ENCODE results near the gene TRIOBP.
"Not testable (repeated sequence)": the region's sequence is repeated elsewhere in the genome, so short reads cannot be mapped to it uniquely, and the experiment has no call there.

TRIOBP gene

GRCh38 chr22:37775785-37776638, 79.2 kb downstream of the TRIOBP start:
- H3K4me3 Mint-ChIP-seq, result no peak overlapping the region
- no peaks in the 10 kb centered on the region for H3K4me1 Mint-ChIP-seq (ENCODE audit: low read depth)
- no peaks in the 10 kb centered on the region for H3K27me3 Mint-ChIP-seq
- peaks cover 8% of the 10 kb centered on the region for H3K36me3 Mint-ChIP-seq (ENCODE audit: low read depth)
- H3K9me3 Mint-ChIP-seq, result no peaks in the 10 kb centered on the region
- H3K27ac Mint-ChIP-seq, result no peak overlapping the region

GRCh38 chr22:37776639-37777005, 79.8 kb downstream of the TRIOBP start:
- Mint-ChIP-seq H3K4me3 (no peak overlapping the region), H3K4me1 (ENCODE audit: low read depth) (no peaks in the 10 kb centered on the region)

GRCh38 chr22:37777122-37777687, 80.4 kb downstream of the TRIOBP start:
- Mint-ChIP-seq H3K27me3 (no peaks in the 10 kb centered on the region), H3K9me3 (no peaks in the 10 kb centered on the region), H3K4me1 (ENCODE audit: low read depth) (no peaks in the 10 kb centered on the region), H3K4me3 (no peak overlapping the region), H3K27ac (no peak overlapping the region), H3K36me3 (ENCODE audit: low read depth) (peaks cover 8% of the 10 kb centered on the region)

More at GRCh38 chr22:37776639-37777005, 79.8 kb downstream of the TRIOBP start:
- Mint-ChIP-seq H3K27me3 (no peaks in the 10 kb centered on the region), H3K36me3 (ENCODE audit: low read depth) (peaks cover 8% of the 10 kb centered on the region), H3K9me3 (no peaks in the 10 kb centered on the region), H3K27ac (no peak overlapping the region)

GRCh38 chr22:37778370-37779009, 81.6 kb downstream of the TRIOBP start:
- no peaks in the 10 kb centered on the region for H3K9me3 Mint-ChIP-seq
- no peaks in the 10 kb centered on the region for H3K27me3 Mint-ChIP-seq
- no peak overlapping the region for H3K27ac Mint-ChIP-seq
- no peak overlapping the region for H3K4me3 Mint-ChIP-seq
- H3K4me1 Mint-ChIP-seq (ENCODE audit: low read depth), result no peaks in the 10 kb centered on the region
- H3K36me3 Mint-ChIP-seq (ENCODE audit: low read depth), result peaks cover 4% of the 10 kb centered on the region

- no peak overlapping the region for H3K27ac Mint-ChIP-seq
- H3K27me3 Mint-ChIP-seq, result no peaks in the 10 kb centered on the region
- no peaks in the 10 kb centered on the region for H3K4me1 Mint-ChIP-seq (ENCODE audit: low read depth)
Observed at GRCh38 chr22:37781434-37782059, 84.7 kb downstream of the TRIOBP start.

GRCh38 chr22:37782340-37783168, 85.7 kb downstream of the TRIOBP start:
- H3K9me3 Mint-ChIP-seq, result no peaks in the 10 kb centered on the region
- no peaks in the 10 kb centered on the region for H3K4me1 Mint-ChIP-seq (ENCODE audit: low read depth)
- no peaks in the 10 kb centered on the region for H3K27me3 Mint-ChIP-seq
- H3K36me3 Mint-ChIP-seq (ENCODE audit: low read depth), result no peaks in the 10 kb centered on the region
- no peak overlapping the region for H3K27ac Mint-ChIP-seq
- H3K4me3 Mint-ChIP-seq, result no peak overlapping the region

More at GRCh38 chr22:37781434-37782059, 84.7 kb downstream of the TRIOBP start:
- H3K4me3 Mint-ChIP-seq, result no peak overlapping the region
- H3K9me3 Mint-ChIP-seq, result no peaks in the 10 kb centered on the region
- H3K36me3 Mint-ChIP-seq (ENCODE audit: low read depth), result no peaks in the 10 kb centered on the region

GRCh38 chr22:37784829-37785495, 88.1 kb downstream of the TRIOBP start:
- no peak overlapping the region for H3K4me3 Mint-ChIP-seq
- no peaks in the 10 kb centered on the region for H3K36me3 Mint-ChIP-seq (ENCODE audit: low read depth)
- H3K27ac Mint-ChIP-seq, result no peak overlapping the region
- H3K4me1 Mint-ChIP-seq (ENCODE audit: low read depth), result no peaks in the 10 kb centered on the region
- H3K27me3 Mint-ChIP-seq, result no peaks in the 10 kb centered on the region
- no peaks in the 10 kb centered on the region for H3K9me3 Mint-ChIP-seq

- Mint-ChIP-seq H3K4me1 (ENCODE audit: low read depth) (no peaks in the 10 kb centered on the region), H3K36me3 (ENCODE audit: low read depth) (no peaks in the 10 kb centered on the region), H3K27me3 (no peaks in the 10 kb centered on the region), H3K4me3 (no peak overlapping the region), H3K9me3 (no peaks in the 10 kb centered on the region), H3K27ac (no peak overlapping the region)
Observed at GRCh38 chr22:37790234-37790633, 93.4 kb downstream of the TRIOBP start.

- no peaks in the 10 kb centered on the region for H3K9me3 Mint-ChIP-seq
- no peaks in the 10 kb centered on the region for H3K27me3 Mint-ChIP-seq
- H3K4me3 Mint-ChIP-seq, result no peak overlapping the region
- no peaks in the 10 kb centered on the region for H3K36me3 Mint-ChIP-seq (ENCODE audit: low read depth)
- no peaks in the 10 kb centered on the region for H3K4me1 Mint-ChIP-seq (ENCODE audit: low read depth)
- H3K27ac Mint-ChIP-seq, result no peak overlapping the region
Observed at GRCh38 chr22:37792494-37792893, 95.6 kb downstream of the TRIOBP start.

- Mint-ChIP-seq H3K27me3 (no peaks in the 10 kb centered on the region), H3K4me3 (no peak overlapping the region), H3K9me3 (no peaks in the 10 kb centered on the region), H3K36me3 (ENCODE audit: low read depth) (no peaks in the 10 kb centered on the region), H3K27ac (no peak overlapping the region), H3K4me1 (ENCODE audit: low read depth) (no peaks in the 10 kb centered on the region)
Observed at GRCh38 chr22:37794376-37794775, 97.5 kb downstream of the TRIOBP start.

GRCh38 chr22:37796079-37796478, 99.2 kb downstream of the TRIOBP start:
- Mint-ChIP-seq H3K27me3 (peaks cover 4% of the 10 kb centered on the region), H3K9me3 (no peaks in the 10 kb centered on the region), H3K4me1 (ENCODE audit: low read depth) (no peaks in the 10 kb centered on the region), H3K36me3 (ENCODE audit: low read depth) (no peaks in the 10 kb centered on the region), H3K27ac (no peak overlapping the region), H3K4me3 (no peak overlapping the region)

GRCh38 chr22:37797259-37797658, 100.4 kb downstream of the TRIOBP start:
- H3K9me3 Mint-ChIP-seq; H3K4me1 Mint-ChIP-seq (ENCODE audit: low read depth); H3K4me3 Mint-ChIP-seq; H3K27ac Mint-ChIP-seq; H3K27me3 Mint-ChIP-seq; H3K36me3 Mint-ChIP-seq (ENCODE audit: low read depth): not testable (repeated sequence)

GRCh38 chr22:37797874-37798500, 101.1 kb downstream of the TRIOBP start:
- Mint-ChIP-seq H3K27ac (no peak overlapping the region), H3K9me3 (no peaks in the 10 kb centered on the region), H3K27me3 (peaks cover 10% of the 10 kb centered on the region), H3K4me1 (ENCODE audit: low read depth) (peaks cover 7% of the 10 kb centered on the region), H3K4me3 (no peak overlapping the region), H3K36me3 (ENCODE audit: low read depth) (no peaks in the 10 kb centered on the region)

GRCh38 chr22:37799979-37800378, 103.1 kb downstream of the TRIOBP start:
- Mint-ChIP-seq H3K4me1 (ENCODE audit: low read depth) (peaks cover 10% of the 10 kb centered on the region), H3K27me3 (peaks cover 24% of the 10 kb centered on the region)
- not testable (repeated sequence) for H3K36me3 Mint-ChIP-seq (ENCODE audit: low read depth); H3K4me3 Mint-ChIP-seq; H3K27ac Mint-ChIP-seq; H3K9me3 Mint-ChIP-seq
